ENCODE data around the gene TSPAN18.
A peak's percentile ranks its signal among the peaks of the same experiment; 100 is the strongest.

Gene TSPAN18

GRCh38 chr11:44906649-44907048 is 179.9 kb downstream of the TSPAN18 start:
- H3K79me1 ChIP-seq (replicated peaks; ENCODE audit: low read length, poor library complexity, severe bottlenecking): no peaks in the 10 kb centered on the region
- no peak overlapping the region for H2AFZ ChIP-seq (ENCODE audit: low read depth, low read length)
- no peak overlapping the region for H2BK120ac ChIP-seq (ENCODE audit: low read depth, low read length)
- H3K4me2 ChIP-seq (ENCODE audit: low read length, poor library complexity, severe bottlenecking): no peak overlapping the region
- H3K14ac ChIP-seq (ENCODE audit: low read length in 2 of 2): no peak overlapping the region
- H3K4me1 ChIP-seq (ENCODE audit: control insufficient read depth, insufficient read depth, low read depth, low read length): peaks cover 6% of the 10 kb centered on the region
- H3K36me3 ChIP-seq (ENCODE audit: control insufficient read depth in 1 of 2, insufficient read depth in 2 of 2, low read depth in 1 of 2, low read length in 2 of 2): no peaks in the 10 kb centered on the region
- H3K4ac ChIP-seq (ENCODE audit: low read depth in 1 of 2, low read length in 2 of 2): no peak overlapping the region
- no peak overlapping the region for H4K91ac ChIP-seq (ENCODE audit: low read length)
- H3K27me3 ChIP-seq (ENCODE audit: control insufficient read depth in 1 of 2, insufficient read depth in 1 of 2, low read length in 2 of 2): peaks cover 55 to 84% of the 10 kb centered on the region in 2 experiments
- H3K27ac ChIP-seq (ENCODE audit: low read length, poor library complexity, severe bottlenecking): no peak overlapping the region
- H3K18ac ChIP-seq (ENCODE audit: low read depth in 1 of 2, low read length in 2 of 2): no peak overlapping the region
- WGBS: 69% methylated on average over 5 of the region's 5 CpGs
- H3K23ac ChIP-seq (ENCODE audit: low read length in 2 of 2): no peak overlapping the region
- no peak overlapping the region for H2BK5ac ChIP-seq (ENCODE audit: low read depth, low read length, poor library complexity, severe bottlenecking)
- H3K9me3 ChIP-seq (ENCODE audit: control insufficient read depth, low read length): no peaks in the 10 kb centered on the region
- no peak overlapping the region for H2AK5ac ChIP-seq (ENCODE audit: low read length, severe bottlenecking)
- no peak overlapping the region for H4K8ac ChIP-seq (ENCODE audit: low read length)
- no peak for DNase-seq
- no peak overlapping the region for H2BK15ac ChIP-seq (ENCODE audit: low read depth, poor library complexity, severe bottlenecking)
- H3K9ac ChIP-seq (ENCODE audit: low read length): no peak overlapping the region
- H3K4me3 ChIP-seq (ENCODE audit: insufficient read depth in 1 of 2, low read depth in 1 of 2, low read length in 2 of 2): no peak overlapping the region
- no peak overlapping the region for H2BK12ac ChIP-seq (ENCODE audit: low read length in 2 of 2)

- Histone ChIP-seq H2AK5ac (ENCODE audit: low read length, severe bottlenecking) (no peak overlapping the region), H2BK12ac (ENCODE audit: low read length in 2 of 2) (no peak overlapping the region), H3K14ac (ENCODE audit: low read length in 2 of 2) (no peak overlapping the region), H3K18ac (ENCODE audit: low read depth in 1 of 2, low read length in 2 of 2) (no peak overlapping the region), H3K79me1 (replicated peaks; ENCODE audit: low read length, poor library complexity, severe bottlenecking) (no peaks in the 10 kb centered on the region), H2BK15ac (ENCODE audit: low read depth, poor library complexity, severe bottlenecking) (no peak overlapping the region), H2AFZ (ENCODE audit: low read depth, low read length) (no peak overlapping the region), H2BK120ac (ENCODE audit: low read depth, low read length) (no peak overlapping the region), H3K4me2 (ENCODE audit: low read length, poor library complexity, severe bottlenecking) (no peak overlapping the region), H3K23ac (ENCODE audit: low read length in 2 of 2) (no peak overlapping the region), H3K27ac (ENCODE audit: low read length, poor library complexity, severe bottlenecking) (no peak overlapping the region), H3K4ac (ENCODE audit: low read depth in 1 of 2, low read length in 2 of 2) (no peak overlapping the region), H4K8ac (ENCODE audit: low read length) (no peak overlapping the region), H3K9ac (ENCODE audit: low read length) (no peak overlapping the region), H3K27me3 (ENCODE audit: control insufficient read depth in 1 of 2, insufficient read depth in 1 of 2, low read length in 2 of 2) (peaks cover 46 to 67% of the 10 kb centered on the region in 2 experiments), H3K9me3 (ENCODE audit: control insufficient read depth, low read length) (no peaks in the 10 kb centered on the region), H3K4me3 (ENCODE audit: insufficient read depth in 1 of 2, low read depth in 1 of 2, low read length in 2 of 2) (no peak overlapping the region), H3K4me1 (ENCODE audit: control insufficient read depth, insufficient read depth, low read depth, low read length) (peaks cover 7% of the 10 kb centered on the region), H2BK5ac (ENCODE audit: low read depth, low read length, poor library complexity, severe bottlenecking) (no peak overlapping the region), H3K36me3 (ENCODE audit: control insufficient read depth in 1 of 2, insufficient read depth in 2 of 2, low read depth in 1 of 2, low read length in 2 of 2) (no peaks in the 10 kb centered on the region), H4K91ac (ENCODE audit: low read length) (no peak overlapping the region)
- no peak for DNase-seq
- 87% methylated on average over 14 of the region's 14 CpGs for WGBS
These were observed 182.8 kb downstream of the TSPAN18 start for GRCh38 chr11:44909557-44909956.

- no peaks in the 10 kb centered on the region for H3K9me3 ChIP-seq (ENCODE audit: control insufficient read depth, low read length)
- H3K4me3 ChIP-seq (ENCODE audit: insufficient read depth in 1 of 2, low read depth in 1 of 2, low read length in 2 of 2): no peak overlapping the region
- H3K36me3 ChIP-seq (ENCODE audit: control insufficient read depth in 1 of 2, insufficient read depth in 2 of 2, low read depth in 1 of 2, low read length in 2 of 2): no peaks in the 10 kb centered on the region
- peaks cover 47 to 66% of the 10 kb centered on the region in 2 experiments for H3K27me3 ChIP-seq (ENCODE audit: control insufficient read depth in 1 of 2, insufficient read depth in 1 of 2, low read length in 2 of 2)
- H2BK5ac ChIP-seq (ENCODE audit: low read depth, low read length, poor library complexity, severe bottlenecking): no peak overlapping the region
- H3K4me1 ChIP-seq (ENCODE audit: control insufficient read depth, insufficient read depth, low read depth, low read length): peaks cover 5% of the 10 kb centered on the region
- H3K4me2 ChIP-seq (ENCODE audit: low read length, poor library complexity, severe bottlenecking): no peak overlapping the region
- H2BK15ac ChIP-seq (ENCODE audit: low read depth, poor library complexity, severe bottlenecking): no peak overlapping the region
- no peak overlapping the region for H4K91ac ChIP-seq (ENCODE audit: low read length)
- no peak overlapping the region for H2AFZ ChIP-seq (ENCODE audit: low read depth, low read length)
- no peak for DNase-seq
- WGBS: 88% methylated on average over 8 of the region's 9 CpGs
- no peaks in the 10 kb centered on the region for H3K79me1 ChIP-seq (replicated peaks; ENCODE audit: low read length, poor library complexity, severe bottlenecking)
- no peak overlapping the region for H2BK120ac ChIP-seq (ENCODE audit: low read depth, low read length)
- H3K23ac ChIP-seq (ENCODE audit: low read length in 2 of 2): no peak overlapping the region
- no peak overlapping the region for H3K14ac ChIP-seq (ENCODE audit: low read length in 2 of 2)
- no peak overlapping the region for H2AK5ac ChIP-seq (ENCODE audit: low read length, severe bottlenecking)
- no peak overlapping the region for H3K4ac ChIP-seq (ENCODE audit: low read depth in 1 of 2, low read length in 2 of 2)
- no peak overlapping the region for H4K8ac ChIP-seq (ENCODE audit: low read length)
- no peak overlapping the region for H3K18ac ChIP-seq (ENCODE audit: low read depth in 1 of 2, low read length in 2 of 2)
- H3K9ac ChIP-seq (ENCODE audit: low read length): no peak overlapping the region
- no peak overlapping the region for H2BK12ac ChIP-seq (ENCODE audit: low read length in 2 of 2)
- no peak overlapping the region for H3K27ac ChIP-seq (ENCODE audit: low read length, poor library complexity, severe bottlenecking)
These were observed 183.8 kb downstream of the TSPAN18 start for GRCh38 chr11:44910591-44910990.

GRCh38 chr11:44911029-44911814 is 184.5 kb downstream of the TSPAN18 start:
- Histone ChIP-seq H3K4me3 (ENCODE audit: insufficient read depth in 1 of 2, low read depth in 1 of 2, low read length in 2 of 2) (no peak overlapping the region), H3K9me3 (ENCODE audit: control insufficient read depth, low read length) (no peaks in the 10 kb centered on the region), H3K27me3 (ENCODE audit: control insufficient read depth in 1 of 2, insufficient read depth in 1 of 2, low read length in 2 of 2) (peaks cover 44 to 66% of the 10 kb centered on the region in 2 experiments), H3K4me1 (ENCODE audit: control insufficient read depth, insufficient read depth, low read depth, low read length) (peaks cover 5% of the 10 kb centered on the region), H2BK15ac (ENCODE audit: low read depth, poor library complexity, severe bottlenecking) (no peak overlapping the region), H3K79me1 (replicated peaks; ENCODE audit: low read length, poor library complexity, severe bottlenecking) (no peaks in the 10 kb centered on the region), H3K23ac (ENCODE audit: low read length in 2 of 2) (no peak overlapping the region), H3K9ac (ENCODE audit: low read length) (no peak overlapping the region), H4K91ac (ENCODE audit: low read length) (no peak overlapping the region), H2BK12ac (ENCODE audit: low read length in 2 of 2) (no peak overlapping the region), H2BK5ac (ENCODE audit: low read depth, low read length, poor library complexity, severe bottlenecking) (no peak overlapping the region), H3K27ac (ENCODE audit: low read length, poor library complexity, severe bottlenecking) (no peak overlapping the region), H3K36me3 (ENCODE audit: control insufficient read depth in 1 of 2, insufficient read depth in 2 of 2, low read depth in 1 of 2, low read length in 2 of 2) (no peaks in the 10 kb centered on the region), H3K14ac (ENCODE audit: low read length in 2 of 2) (no peak overlapping the region), H2BK120ac (ENCODE audit: low read depth, low read length) (no peak overlapping the region), H4K8ac (ENCODE audit: low read length) (peak overlapping the region; percentile 1), H3K18ac (ENCODE audit: low read depth in 1 of 2, low read length in 2 of 2) (peak overlapping the region in 1 of 2 experiments; percentile 37), H3K4ac (ENCODE audit: low read depth in 1 of 2, low read length in 2 of 2) (no peak overlapping the region), H3K4me2 (ENCODE audit: low read length, poor library complexity, severe bottlenecking) (peak overlapping the region; percentile 49), H2AFZ (ENCODE audit: low read depth, low read length) (peak overlapping the region; percentile 18), H2AK5ac (ENCODE audit: low read length, severe bottlenecking) (no peak overlapping the region)
- peak; percentile 82 for DNase-seq
- 28% methylated on average over 24 of the region's 24 CpGs for WGBS

All from mesenchymal stem cell (in vitro differentiated cells and primary cell).